Heart left ventricle (tissue), 13 donors: ENCODE results near the gene KIF26B.

Experiments
- CTCF ChIP-seq, 12 donors: fragments of 200-600 bp; sonication (generic) in 4 of 12; IDR thresholded peaks; one replicate each; pipeline versions ENCODE4 v1.5.0 to v1.8.0; 2018 to 2022; ENCODE audit warnings: antibody characterized with exemption in 12 of 12, mild to moderate bottlenecking in 5 of 12
- POLR2A ChIP-seq, 2 donors: fragments of 450-650 bp; IDR thresholded peaks; one replicate each; pipeline ENCODE4 v1.6.1; 2017; ENCODE audit warnings: antibody characterized with exemption in 2 of 2, mild to moderate bottlenecking in 2 of 2, moderate library complexity in 2 of 2
- donor health status: ischemic (EF 13 %, LVEDD 7.1; RV severe dilation, severe dysfunction).
- donor health status: DM: no; HTN: yes; CAD: no.
- donor health status: DM: no; HTN: no; CAD: no.
- donor health status: ischemic (EF 25% LVEDD 6.9; RV normal size, moderate dysfunction).
- donor health status: ischemic (EF 25% LVEDD 5.7; RV mildly dilated, moderate dysfunction).
- donor health status: ischemic (EF 35%, LVEDD 5.7; RV mildly dilated, moderate dysfunction).
- donor health status: nonischemic (EF 11% LVEDD 7.7; RV severe dilation, severe dysfunction).
- donor health status: DM: yes; HTN: yes; CAD: no.
- donor health status: PGD.
- donor health status: ischemic (EF 29% LVEDD 5.4; RV normal size, mild dysfunction).
- donor health status: nonischemic (EF 23%, LVEDD 6.1; RV moderate dilation, normal function).

- TF ChIP-seq POLR2A (IDR thresholded peaks at IDR 0.05) = no peak
- no peak for TF ChIP-seq CTCF (IDR thresholded peaks at IDR 0.05)
Measured at GRCh38 chr1:245118066-245118465, 36.7 kb upstream of the KIF26B start.
